Activated gamma-delta T cell treated with Interleukin-2 at 50 U/mL for 16 hours (primary cell): Measurements from ENCODE around the gene ATXN2.
"Not testable (repeated sequence)": the region's sequence is repeated elsewhere in the genome, so short reads cannot be mapped to it uniquely, and the experiment has no call there.

Source experiments
- DNase-seq: peaks from one replicate; pipeline ENCODE4 v3.0.0-alpha.2; 2020

ATXN2 gene

DNA sequence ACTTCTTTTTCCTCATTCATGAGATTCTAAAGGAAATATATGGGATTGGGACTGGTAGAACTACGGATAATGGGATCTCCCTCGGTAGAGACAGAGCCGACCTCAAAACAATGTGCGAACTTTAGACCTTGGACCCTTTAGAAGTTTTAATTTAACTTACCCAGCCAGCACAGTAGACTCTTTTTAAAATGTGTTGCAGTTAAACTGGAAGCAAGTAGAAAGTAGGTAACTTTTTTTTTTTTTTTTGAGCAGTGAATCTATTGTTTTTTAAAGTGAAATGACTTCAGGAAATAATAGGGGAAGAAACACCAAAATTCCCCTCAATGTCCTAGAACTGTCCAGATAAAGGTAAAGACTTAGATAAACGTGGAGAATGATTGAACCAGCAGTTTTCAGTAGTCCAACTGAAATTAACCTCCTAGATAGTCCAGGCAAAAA lies 1.1 kb upstream of the ATXN2 start:
- DNase-seq: no peak

DNA sequence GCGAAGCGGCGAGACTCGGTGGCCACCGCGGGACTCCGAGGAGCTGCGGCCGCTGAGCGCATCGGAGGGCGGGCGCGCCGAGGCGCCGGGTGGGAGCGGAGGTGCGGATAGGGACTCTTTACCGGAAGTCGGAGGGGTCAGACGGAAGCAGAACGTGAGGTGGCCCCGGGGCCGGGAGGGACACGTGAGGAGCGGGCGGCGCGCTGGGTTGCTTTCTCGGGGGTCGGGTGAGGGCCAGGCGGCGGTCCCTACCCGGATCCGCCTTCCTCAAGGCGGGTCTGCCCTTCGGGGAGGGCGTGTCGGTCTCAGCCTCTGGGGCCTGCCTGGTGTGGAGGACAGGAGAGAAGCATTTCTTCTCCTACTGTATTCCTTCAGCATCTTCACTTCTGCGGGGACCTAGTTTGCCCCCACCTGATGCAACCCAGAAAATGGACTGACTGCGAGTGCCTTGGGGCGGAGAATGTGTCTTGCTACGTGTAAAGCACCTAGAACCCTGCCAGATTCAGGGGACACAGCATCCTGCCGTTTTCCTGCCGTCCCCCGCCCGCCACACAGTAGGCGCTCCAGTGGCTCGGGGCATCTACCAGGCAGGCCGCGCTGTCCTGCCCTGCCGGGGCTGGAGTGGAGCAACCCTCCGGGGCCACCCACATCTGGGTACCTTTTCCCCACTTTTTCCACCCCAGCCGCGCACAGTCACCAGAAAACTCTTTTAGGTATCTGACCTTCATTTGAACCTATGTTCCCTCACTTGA lies 514 bp upstream of the ATXN2 start:
- peak; percentile 87 for DNase-seq

- DNase-seq: peak; percentile 20
Measured at GRCh38 chr12:111597831-111598636, 1.1 kb downstream of the ATXN2 start.

- no peak for DNase-seq
Measured at GRCh38 chr12:111596985-111597830, 1.9 kb downstream of the ATXN2 start.

DNA sequence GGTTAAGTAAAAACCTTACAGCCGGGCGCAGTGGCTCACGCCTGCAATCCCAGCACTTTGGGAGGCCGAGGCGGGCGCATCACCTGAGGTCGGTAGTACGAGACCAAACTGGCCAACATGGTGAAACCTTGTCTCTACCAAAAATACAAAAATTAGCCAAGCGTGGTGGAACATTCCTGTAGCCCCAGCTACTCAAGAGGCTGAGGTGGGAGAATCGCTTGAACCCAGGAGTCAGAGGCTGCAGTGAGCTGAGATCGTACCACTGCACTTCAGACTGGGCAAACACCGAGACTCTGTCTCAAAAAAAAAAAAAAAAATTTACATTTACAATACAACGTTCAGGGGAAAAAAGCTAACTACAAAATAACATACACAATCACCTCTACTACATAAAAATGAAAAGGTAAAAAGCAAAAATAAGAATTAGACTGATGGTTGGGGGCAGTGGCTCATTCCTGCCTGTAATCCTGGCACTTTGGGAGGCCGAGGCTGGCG lies 3.7 kb downstream of the ATXN2 start:
- not testable (repeated sequence) for DNase-seq

DNA sequence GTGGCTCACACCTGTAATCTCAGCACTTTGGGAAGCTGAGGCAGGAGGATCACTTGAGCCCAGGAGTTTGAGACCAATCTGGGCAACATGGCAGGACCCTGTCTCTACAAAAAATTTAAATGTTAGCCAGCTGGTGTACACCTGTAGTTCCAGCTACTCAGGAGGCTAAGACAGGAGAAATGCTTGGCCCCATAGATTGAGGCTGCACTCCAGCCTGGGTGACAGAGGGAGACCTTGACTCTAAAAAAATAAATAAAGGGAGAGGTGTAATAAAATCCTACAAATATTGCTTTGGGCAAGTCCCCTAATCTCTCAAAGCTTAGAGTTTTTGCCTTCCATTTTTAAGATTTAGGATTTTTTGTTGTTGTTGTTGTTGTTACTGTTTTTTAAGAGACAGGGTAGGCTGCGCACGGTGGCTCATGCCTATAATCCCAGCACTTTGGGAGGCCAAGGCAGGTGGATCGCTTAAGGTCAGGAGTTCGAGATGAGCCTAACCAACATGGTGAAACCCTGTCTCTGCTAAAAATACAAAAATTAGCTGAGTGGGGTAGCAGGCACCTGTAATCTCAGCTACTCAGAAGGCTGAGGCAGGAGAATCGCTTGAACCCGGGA lies 7.6 kb downstream of the ATXN2 start:
- DNase-seq: not testable (repeated sequence)

DNA sequence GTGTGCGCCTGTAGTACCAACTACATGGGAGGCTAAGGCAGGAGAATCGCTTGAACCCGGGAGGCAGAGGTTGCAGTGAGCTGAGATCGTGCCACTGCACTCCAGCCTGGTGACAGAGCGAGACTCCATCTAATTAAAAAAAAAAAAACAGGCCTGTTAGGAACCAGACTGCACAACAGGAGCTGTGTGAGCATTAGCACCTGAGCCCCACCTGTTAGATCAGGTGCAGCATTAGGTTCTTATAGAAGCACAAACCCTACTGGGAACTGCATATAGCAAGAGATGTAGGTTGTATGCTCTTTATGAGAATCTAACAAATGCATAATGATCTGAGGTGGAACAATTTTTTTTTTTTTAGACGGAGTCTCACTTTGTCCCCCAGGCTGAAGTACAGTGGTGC lies 8.6 kb downstream of the ATXN2 start:
- no peak for DNase-seq

GRCh38 chr12:111589601-111590000 lies 9.5 kb downstream of the ATXN2 start:
- no peak for DNase-seq

GRCh38 chr12:111588010-111588409 lies 11.1 kb downstream of the ATXN2 start:
- no peak for DNase-seq

GRCh38 chr12:111586986-111587385 lies 12.1 kb downstream of the ATXN2 start:
- no peak for DNase-seq

DNA sequence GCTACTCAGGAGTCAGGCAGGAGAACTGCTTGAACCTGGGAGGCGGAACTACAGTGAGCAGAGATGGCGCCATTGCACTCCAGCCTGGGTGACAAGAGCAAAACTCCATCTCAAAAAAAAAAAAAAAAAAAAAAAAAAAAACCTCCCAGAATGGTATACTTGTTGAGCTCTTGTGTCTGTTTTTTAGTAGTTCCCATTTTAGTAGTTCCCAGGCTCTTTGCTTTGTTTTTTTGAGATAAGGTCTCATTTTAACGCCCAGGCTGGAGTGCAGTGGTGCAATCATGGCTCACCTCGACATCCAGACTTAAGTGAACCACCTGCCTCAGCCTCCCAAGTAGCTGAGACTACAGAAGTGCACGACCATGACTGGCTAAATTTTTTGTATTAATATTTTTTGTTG lies 13.4 kb downstream of the ATXN2 start:
- no peak for DNase-seq

DNA sequence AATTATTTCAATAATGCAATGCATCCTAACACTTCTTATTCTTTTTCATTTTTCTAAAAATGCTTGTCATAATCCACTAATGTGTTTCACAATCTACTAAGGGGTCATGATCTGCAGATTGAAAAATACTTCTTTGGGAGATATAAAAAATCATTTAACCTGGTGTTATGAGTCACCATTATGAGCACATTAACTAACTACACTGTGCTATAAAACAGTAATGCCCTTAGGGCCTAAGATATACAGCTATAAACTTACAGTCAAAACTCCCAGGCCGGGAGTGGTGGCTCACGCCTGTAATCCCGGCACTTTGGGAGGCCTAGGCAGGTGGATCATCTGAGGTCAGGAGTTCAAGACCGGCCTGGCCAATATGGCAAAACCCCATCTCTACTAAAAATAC lies 14.2 kb downstream of the ATXN2 start:
- DNase-seq: no peak

DNA sequence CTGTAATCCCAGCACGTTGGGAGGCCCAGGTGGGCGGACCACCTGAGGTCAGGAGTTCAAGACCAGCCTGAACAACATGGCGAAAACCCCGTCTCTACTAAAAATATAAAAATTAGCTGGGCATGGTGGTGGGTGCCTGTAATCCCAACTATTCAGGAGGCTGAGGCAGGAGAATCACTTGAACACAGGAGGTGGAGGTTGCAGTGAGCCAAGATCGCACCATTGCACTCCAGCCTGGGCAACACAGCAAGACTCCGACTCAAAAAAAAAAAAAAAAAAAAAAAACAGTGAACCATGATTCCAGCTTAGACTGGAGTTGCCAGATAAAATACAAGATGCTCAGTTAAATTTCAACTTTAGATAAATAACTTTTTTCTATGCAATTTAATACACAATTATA lies 15.6 kb downstream of the ATXN2 start:
- not testable (repeated sequence) for DNase-seq

GRCh38 chr12:111582133-111582747 lies 16.9 kb downstream of the ATXN2 start:
- DNase-seq: no peak

GRCh38 chr12:111581434-111582132 lies 17.5 kb downstream of the ATXN2 start:
- DNase-seq: no peak

DNA sequence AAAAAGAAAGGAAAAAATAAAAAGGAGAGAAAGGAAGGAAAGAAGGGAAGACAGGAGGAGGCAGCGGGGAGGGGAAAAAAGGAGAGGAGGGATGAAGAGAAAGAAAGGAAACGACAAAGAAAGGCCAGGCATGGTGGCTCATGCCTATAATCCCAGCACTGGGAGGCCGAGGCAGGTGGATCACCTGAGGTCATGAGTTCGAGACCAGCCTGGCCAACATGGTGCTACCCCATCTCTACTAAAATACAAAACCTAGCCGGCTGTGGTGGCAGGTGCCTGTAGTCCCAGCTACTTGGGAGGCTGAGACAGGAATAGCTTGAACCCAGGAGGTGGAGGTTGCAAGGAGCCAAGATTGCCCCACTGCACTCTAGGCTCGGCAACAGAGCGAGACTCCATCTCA lies 18.4 kb downstream of the ATXN2 start:
- no peak for DNase-seq

- no peak for DNase-seq
Measured at GRCh38 chr12:111580119-111580425, 19.0 kb downstream of the ATXN2 start.

DNA sequence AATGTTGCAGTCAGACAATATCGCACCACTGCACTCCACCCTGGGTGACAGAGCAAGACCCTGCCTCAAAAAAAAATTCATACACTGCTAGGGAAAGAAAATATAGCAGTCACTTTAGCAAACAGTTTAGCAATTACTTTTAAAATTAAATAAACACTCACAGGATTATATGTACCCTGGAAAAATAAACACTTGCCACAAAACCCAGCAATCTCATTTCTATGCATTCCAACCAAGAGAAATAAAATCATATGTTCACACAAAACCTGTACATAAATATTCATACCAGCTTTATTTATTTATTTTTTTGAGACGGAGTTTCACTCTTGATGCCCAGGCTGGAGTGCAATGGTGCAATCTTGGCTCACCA lies 20.2 kb downstream of the ATXN2 start:
- no peak for DNase-seq

- DNase-seq: no peak
Measured at GRCh38 chr12:111578276-111578970, 20.7 kb downstream of the ATXN2 start.

- DNase-seq: no peak
Measured at GRCh38 chr12:111574797-111575443, 24.2 kb downstream of the ATXN2 start.

- no peak for DNase-seq
Measured at GRCh38 chr12:111573476-111573875, 25.6 kb downstream of the ATXN2 start.
